A549 (cell line): ENCODE measurements around the gene PRKAR1B. TPM values are rescaled to one million over a fixed set of nuclear protein-coding genes. Genes with fewer than 3 reads are reported as not detected.

Experiments used
- ATAC-seq, 2 experiments: fragments of 200-7000 bp in 1 of 2; fragments of >200 bp in 1 of 2; cut with Nextera tagmentation in 1 of 2; cut with Tn5 transposase in 1 of 2; 3 replicates each; pipeline versions ENCODE4 v1.8.0 to v1.9.1; 2018 to 2020; ENCODE audit warnings: mild to moderate bottlenecking in 1 of 2, moderate library complexity in 1 of 2
- CTCF ChIA-PET: fragments of 300-600 bp; sonication (Branson Sonifier 250); formaldehyde crosslinking; extraction: SDS; loops from one replicate; lab custom pipeline; 2021; ENCODE audit warnings: antibody characterized with exemption, inconsistent platforms; lab: Yijun Ruan, JAX
- POLR2A ChIA-PET: fragments of 350-600 bp; formaldehyde crosslinking; extraction: SDS; loops from one replicate; lab custom pipeline; 2021; ENCODE audit warnings: antibody characterized with exemption, inconsistent platforms; lab: Yijun Ruan, JAX
- DNase-seq, 2 experiments: peaks; one replicate each; pipeline versions ENCODE4 v3.0.0 to v3.0.0-alpha.2; 2011 to 2016; ENCODE audit warnings: low read depth in 1 of 2, low spot score in 1 of 2
- FAIRE-seq: peaks from 2 replicates; lab custom pipeline; 2011; peaks lifted over from hg19 to GRCh38; lab: Jason Lieb, UNC
- H3K27ac ChIP-seq, 2 experiments: fragments of >200 bp; sonication (Bioruptor Twin); formaldehyde crosslinking; 3 replicates each; pipeline ENCODE4 v1.5.1; 2016 to 2017
- H3K4me1 ChIP-seq: fragments of >200 bp; sonication (Bioruptor Twin); formaldehyde crosslinking; 3 replicates; pipeline ENCODE4 v1.6.1; 2016
- H3K4me2 ChIP-seq: fragments of >200 bp; sonication (Bioruptor Twin); formaldehyde crosslinking; 3 replicates; pipeline ENCODE4 v1.6.1; 2016
- H3K4me3 ChIP-seq: fragments of >200 bp; sonication (Bioruptor Twin); formaldehyde crosslinking; 3 replicates; pipeline ENCODE4 v1.5.1; 2016
- H3K9me3 ChIP-seq: fragments of >200 bp; sonication (Bioruptor Twin); formaldehyde crosslinking; 3 replicates; pipeline ENCODE4 v1.6.1; 2016
- CBX2 ChIP-seq: fragments of 200-600 bp; sonication (generic); IDR thresholded peaks from 2 replicates; pipeline ENCODE4 v1.6.1; 2016; ENCODE audit warnings: low read depth, mild to moderate bottlenecking, borderline replicate concordance
- CBX8 ChIP-seq: fragments of 200-600 bp; sonication (generic); IDR thresholded peaks from 2 replicates; pipeline ENCODE4 v1.6.1; 2016
- CEBPB ChIP-seq, 2 experiments: fragments of >200 bp in 1 of 2; sonication (Bioruptor Twin) in 1 of 2; formaldehyde crosslinking in 1 of 2; IDR thresholded peaks; 2 replicates each; pipeline ENCODE4 v1.6.1; 2012 to 2016
- CHD4 ChIP-seq: fragments of 200-600 bp; sonication (generic); IDR thresholded peaks from 2 replicates; pipeline ENCODE4 v1.6.1; 2016; ENCODE audit warnings: antibody characterized with exemption, mild to moderate bottlenecking, borderline replicate concordance
- ELK1 ChIP-seq: fragments of 150-350 bp; IDR thresholded peaks from 2 replicates; pipeline ENCODE4 v1.6.1; 2014; ENCODE audit warnings: low read depth, mild to moderate bottlenecking, low read length
- FOSL2 ChIP-seq, 2 experiments: fragments of 450-650 bp in 1 of 2; fragments of >200 bp in 1 of 2; sonication (Bioruptor Twin) in 1 of 2; formaldehyde crosslinking; IDR thresholded peaks; 2 replicates each; pipeline versions ENCODE4 v1.5.0 to v1.6.1; 2016 to 2020; ENCODE audit warnings: mild to moderate bottlenecking in 1 of 2, moderate library complexity in 1 of 2
- GATA3 ChIP-seq: IDR thresholded peaks from 2 replicates; pipeline ENCODE4 v1.6.1; 2012; ENCODE audit warnings: borderline replicate concordance
- HDAC2 ChIP-seq: fragments of 200-600 bp; sonication (generic); IDR thresholded peaks from 2 replicates; pipeline ENCODE4 v1.6.1; 2016
- HOXA7 ChIP-seq: fragments of 250-450 bp; sonication (Bioruptor Pico); IDR thresholded peaks from 2 replicates; pipeline ENCODE4 v1.5.0; 2020; ENCODE audit warnings: mild to moderate bottlenecking, moderate library complexity
- NFE2L2 ChIP-seq: fragments of 150-350 bp; conservative IDR thresholded peaks from 2 replicates; pipeline ENCODE4 v1.6.1; 2014; ENCODE audit warnings: low read length
- RAD21 ChIP-seq, 2 experiments: fragments of >200 bp in 1 of 2; sonication (Bioruptor Twin) in 1 of 2; formaldehyde crosslinking in 1 of 2; IDR thresholded peaks in 1 of 2; conservative IDR thresholded peaks in 1 of 2; 2 replicates in 1 of 2; 3 replicates in 1 of 2; pipeline ENCODE4 v1.6.1; 2012 to 2018; ENCODE audit warnings: inconsistent platforms in 1 of 2
- REST ChIP-seq: fragments of 200-600 bp; sonication (generic); IDR thresholded peaks from 2 replicates; pipeline ENCODE4 v1.6.1; 2016; ENCODE audit warnings: antibody characterized with exemption, mild to moderate bottlenecking, moderate library complexity
- RFX5 ChIP-seq: fragments of 450-650 bp; IDR thresholded peaks from 2 replicates; pipeline ENCODE4 v1.7.1; 2014; ENCODE audit warnings: antibody characterized with exemption, mild to moderate bottlenecking, moderate library complexity
- SMC3 ChIP-seq: fragments of >200 bp; sonication (Bioruptor Twin); formaldehyde crosslinking; IDR thresholded peaks from 3 replicates; pipeline ENCODE4 v1.6.1; 2018; ENCODE audit warnings: inconsistent platforms
- ZC3H11A ChIP-seq: fragments of 450-650 bp; IDR thresholded peaks from 2 replicates; pipeline ENCODE4 v1.6.1; 2014; ENCODE audit warnings: antibody characterized with exemption, mild to moderate bottlenecking
- ZSCAN20 ChIP-seq: fragments of 250-450 bp; sonication (Bioruptor Pico); IDR thresholded peaks from 2 replicates; pipeline ENCODE4 v1.8.0; 2022; ENCODE audit warnings: mild to moderate bottlenecking, moderate library complexity
- WGBS: methylation state at CpG from one replicate; pipeline ENCODE4 v1.1.6; 2017; ENCODE audit errors: missing lambda C conversion rate; 5-methylcytosine and 5-hydroxymethylcytosine counted together
- polyA plus RNA-seq, 4 experiments: library from polyadenylated mRNA; depleted of rRNA in 3 of 4; stranded (reverse); fragments of >200 nt; fragmentation: RNase III in 1 of 4; extraction: RNeasy Plus Mini Kit Qiagen cat#74134 plus additional on column Dnase treatment in 1 of 4; gene quantifications; 2 replicates in 3 of 4; 3 replicates in 1 of 4; pipeline ENCODE4 v1.2.3, GENCODE V29; 2011 to 2017

The PRKAR1B gene
- polyA plus RNA-seq, 2 of the 4 experiments (the other 2 are of a cell fraction), result 10.1 to 33.7 TPM

- peaks cover 32% of the 10 kb centered on the region for H3K4me1 ChIP-seq
- DNase-seq, result peak; percentile 62 to 64
- FAIRE-seq, result no peak
- TF ChIP-seq RAD21 (conservative IDR thresholded peaks at IDR 0.05 in 1 of 2, IDR thresholded peaks at IDR 0.05 in 1 of 2) (no peak; a peak in 1 of 5 replicates), RFX5 (no peak), NFE2L2 (no peak), CEBPB (IDR thresholded peaks at IDR 0.05) (no peak), CBX2 (no peak), HDAC2 (no peak), FOSL2 (IDR thresholded peaks at IDR 0.05) (no peak), FOSL2 (CRISPR knock-in tag; IDR thresholded peaks at IDR 0.05) (peak; percentile 60), CBX8 (no peak)
- TF ChIP-seq, all 56 proteins: peak for 1
- CTCF ChIA-PET, result interaction anchor here (3.2 kb wide), 1 partner anchor 184 kb away, joined by 19 read pairs; no protein-coding TSS in a partner anchor
- WGBS, result 11% methylated on average over 40 of the region's 83 CpGs
- ATAC-seq, result no peak
- H3K4me2 ChIP-seq, result peak overlapping the region; percentile 99
- peak overlapping the region; percentile 89 to 94 for H3K27ac ChIP-seq
- H3K9me3 ChIP-seq, result no peaks in the 10 kb centered on the region
- POLR2A ChIA-PET, result interaction anchor here (1.0 kb wide), 1 partner anchor 9 kb away, joined by 3 read pairs; no protein-coding TSS in a partner anchor
- peak overlapping the region; percentile 74 for H3K4me3 ChIP-seq
Observed at GRCh38 chr7:516606-517456, 210.2 kb downstream of the PRKAR1B start.

- Histone ChIP-seq H3K4me3 (no peak overlapping the region; the same call in 1 of the 3 replicates), H3K4me2 (peak overlapping the region; percentile 99)
Observed at GRCh38 chr7:516216-516605, 210.9 kb downstream of the PRKAR1B start.

GRCh38 chr7:515628-516027 is 211.5 kb downstream of the PRKAR1B start:
- no peak for TF ChIP-seq ZSCAN20 (CRISPR knock-in tag)
- TF ChIP-seq GATA3, result no peak
- no peak for TF ChIP-seq SMC3
- TF ChIP-seq ZC3H11A, result no peak
- no peak for TF ChIP-seq HDAC2
- no peak for TF ChIP-seq CHD4
- no peak for TF ChIP-seq REST
- TF ChIP-seq, all 56 proteins: peak for 0
- no peak for DNase-seq
- H3K4me3 ChIP-seq, result no peak overlapping the region
- FAIRE-seq, result no peak
- peaks cover 22% of the 10 kb centered on the region for H3K4me1 ChIP-seq
- no peak for ATAC-seq
- ChIA-PET POLR2A (no interaction called here), CTCF (interaction anchor here (2.0 to 3.2 kb wide), 2 partner anchors 121 to 183 kb away, joined by 7 to 19 read pairs; no protein-coding TSS in a partner anchor)
- no peaks in the 10 kb centered on the region for H3K9me3 ChIP-seq
- no peak overlapping the region for H3K4me2 ChIP-seq
- 85% methylated on average over 10 of the region's 10 CpGs for WGBS
- H3K27ac ChIP-seq, result no peak overlapping the region

More at GRCh38 chr7:516216-516605, 210.9 kb downstream of the PRKAR1B start:
- Histone ChIP-seq H3K4me1 (peaks cover 28% of the 10 kb centered on the region), H3K9me3 (no peaks in the 10 kb centered on the region), H3K27ac (peak overlapping the region in 1 of 2 experiments; percentile 94; a peak in 3 of 6 replicates)
- ChIA-PET POLR2A (no interaction called here), CTCF (interaction anchor here (2.0 to 3.2 kb wide), 2 partner anchors 120 to 184 kb away, joined by 7 to 19 read pairs; no protein-coding TSS in a partner anchor)
- WGBS, result 88% methylated on average over 12 of the region's 13 CpGs
- ATAC-seq, result no peak
- DNase-seq, result no peak
- TF ChIP-seq ELK1 (no peak), GATA3 (no peak), HOXA7 (CRISPR knock-in tag) (no peak)
- FAIRE-seq, result no peak
